Measurements from ENCODE around the gene PAQR8.

GRCh38 chr6:52411911-52412310, 50.0 kb downstream of the PAQR8 start:
- TF ChIP-seq EP300 (IDR thresholded peaks at IDR 0.05) (no peak), CTCF (IDR thresholded peaks at IDR 0.05) (no peak), POLR2A (IDR thresholded peaks at IDR 0.05) (no peak), POLR2AphosphoS5 (IDR thresholded peaks at IDR 0.05) (no peak)
